ENCODE results near the gene PHYHD1. TPM values are rescaled to one million over a fixed set of nuclear protein-coding genes. Genes with fewer than 3 reads are reported as not detected.

PHYHD1 gene
- total RNA-seq, 3 donors from 2014 or later = 24.3 to 67.0 (median 44.8) TPM

- Histone ChIP-seq H3K27me3 (no peaks in the 10 kb centered on the region), H3K4me1 (no peaks in the 10 kb centered on the region), H3K9me3 (no peaks in the 10 kb centered on the region), H3K4me3 (no peak overlapping the region), H3K27ac (no peak overlapping the region), H3K36me3 (no peaks in the 10 kb centered on the region)
- intact Hi-C loops (cut with DNase I; ENCODE audit: low total_unique reads) = no loop called here
- TF ChIP-seq, protein P1, sequence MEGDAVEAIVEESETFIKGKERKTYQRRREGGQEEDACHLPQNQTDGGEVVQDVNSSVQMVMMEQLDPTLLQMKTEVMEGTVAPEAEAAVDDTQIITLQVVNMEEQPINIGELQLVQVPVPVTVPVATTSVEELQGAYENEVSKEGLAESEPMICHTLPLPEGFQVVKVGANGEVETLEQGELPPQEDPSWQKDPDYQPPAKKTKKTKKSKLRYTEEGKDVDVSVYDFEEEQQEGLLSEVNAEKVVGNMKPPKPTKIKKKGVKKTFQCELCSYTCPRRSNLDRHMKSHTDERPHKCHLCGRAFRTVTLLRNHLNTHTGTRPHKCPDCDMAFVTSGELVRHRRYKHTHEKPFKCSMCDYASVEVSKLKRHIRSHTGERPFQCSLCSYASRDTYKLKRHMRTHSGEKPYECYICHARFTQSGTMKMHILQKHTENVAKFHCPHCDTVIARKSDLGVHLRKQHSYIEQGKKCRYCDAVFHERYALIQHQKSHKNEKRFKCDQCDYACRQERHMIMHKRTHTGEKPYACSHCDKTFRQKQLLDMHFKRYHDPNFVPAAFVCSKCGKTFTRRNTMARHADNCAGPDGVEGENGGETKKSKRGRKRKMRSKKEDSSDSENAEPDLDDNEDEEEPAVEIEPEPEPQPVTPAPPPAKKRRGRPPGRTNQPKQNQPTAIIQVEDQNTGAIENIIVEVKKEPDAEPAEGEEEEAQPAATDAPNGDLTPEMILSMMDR (IDR thresholded peaks at IDR 0.05) = no peak
- no peak for TF ChIP-seq POLR2AphosphoS5 (IDR thresholded peaks at IDR 0.05)
- TF ChIP-seq POLR2A (IDR thresholded peaks at IDR 0.05) = no peak
- DNase-seq (ENCODE audit: low spot score in 2 of 2) = no peak
These were observed 8.8 kb downstream of the PHYHD1 start for GRCh38 chr9:128929560-128929959.

DNA sequence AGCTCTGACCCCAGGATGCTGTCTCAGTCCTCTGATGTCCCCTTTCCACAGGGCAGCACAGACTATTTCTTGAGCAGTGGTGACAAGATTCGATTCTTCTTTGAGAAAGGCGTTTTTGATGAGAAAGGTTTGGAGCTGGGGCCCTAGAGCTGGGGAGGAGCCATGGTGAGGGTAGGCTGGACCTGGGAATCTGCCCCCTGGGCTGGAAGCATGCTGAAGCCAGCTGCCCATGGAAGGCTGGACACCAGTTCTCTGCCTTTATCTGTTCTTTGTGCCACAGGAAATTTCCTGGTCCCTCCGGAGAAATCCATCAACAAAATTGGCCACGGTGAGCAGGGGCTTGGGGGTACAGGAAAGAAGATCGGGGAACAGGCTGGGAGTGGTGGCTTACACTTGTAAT lies 12.9 kb downstream of the PHYHD1 start:
- DNase-seq (ENCODE audit: low spot score in 2 of 2) = no peak
- H3K27ac ChIP-seq = no peak overlapping the region
- no peak overlapping the region for H3K4me3 ChIP-seq
- no peak for TF ChIP-seq POLR2A (IDR thresholded peaks at IDR 0.05)
- TF ChIP-seq, protein P1 (IDR thresholded peaks at IDR 0.05) = no peak
- TF ChIP-seq POLR2AphosphoS5 (IDR thresholded peaks at IDR 0.05) = no peak
- no peaks in the 10 kb centered on the region for H3K9me3 ChIP-seq
- no peaks in the 10 kb centered on the region for H3K36me3 ChIP-seq
- H3K4me1 ChIP-seq = no peaks in the 10 kb centered on the region
- no peaks in the 10 kb centered on the region for H3K27me3 ChIP-seq
- intact Hi-C loops (cut with DNase I; ENCODE audit: low total_unique reads) = no loop called here

GRCh38 chr9:128936171-128936865 lies 15.5 kb downstream of the PHYHD1 start:
- Histone ChIP-seq H3K36me3 (no peaks in the 10 kb centered on the region), H3K4me3 (no peak overlapping the region), H3K27me3 (no peaks in the 10 kb centered on the region), H3K9me3 (no peaks in the 10 kb centered on the region), H3K27ac (no peak overlapping the region), H3K4me1 (no peaks in the 10 kb centered on the region)
- intact Hi-C loops (cut with DNase I; ENCODE audit: low total_unique reads) = no loop called here
- DNase-seq (ENCODE audit: low spot score in 2 of 2) = no peak
- TF ChIP-seq POLR2AphosphoS5 (IDR thresholded peaks at IDR 0.05) = no peak
- TF ChIP-seq, protein P1 (IDR thresholded peaks at IDR 0.05) = no peak
- TF ChIP-seq POLR2A (IDR thresholded peaks at IDR 0.05) = no peak

- H3K27me3 ChIP-seq = no peaks in the 10 kb centered on the region
- H3K4me3 ChIP-seq = no peak overlapping the region
- no peaks in the 10 kb centered on the region for H3K9me3 ChIP-seq
- H3K4me1 ChIP-seq = no peaks in the 10 kb centered on the region
- TF ChIP-seq, protein P1 (IDR thresholded peaks at IDR 0.05) = no peak
- TF ChIP-seq POLR2AphosphoS5 (IDR thresholded peaks at IDR 0.05) (no peak), POLR2A (IDR thresholded peaks at IDR 0.05) (no peak)
- intact Hi-C loops (cut with DNase I; ENCODE audit: low total_unique reads) = no loop called here
- DNase-seq (ENCODE audit: low spot score in 2 of 2) = no peak
- H3K27ac ChIP-seq = no peak overlapping the region
- H3K36me3 ChIP-seq = no peaks in the 10 kb centered on the region
These were observed 16.8 kb downstream of the PHYHD1 start for GRCh38 chr9:128937310-128938165.
